GM18907 (cell line): ENCODE data around the gene SMIM41.

ENCODE experiments used
- ATAC-seq: cut with Tn5 transposase; IDR thresholded peaks from one replicate; pipeline ENCODE4 v1.9.1; 2021; ENCODE audit warnings: mild to moderate bottlenecking, moderate library complexity; ENCODE audit not compliant: unreplicated experiment

The SMIM41 gene

GRCh38 chr12:52050116-52050757, 29.3 kb upstream of the SMIM41 start:
- ATAC-seq, result peak; percentile 22

- peak; percentile 78 for ATAC-seq
Observed at GRCh38 chr12:52050758-52051541, 28.6 kb upstream of the SMIM41 start, which contains the start of gene NR4A1. TSS of gene NR4A1 (plus strand) at chr12:52051442. CDS start at chr12:52054329, 2,887 bp downstream.

- no peak for ATAC-seq
Observed at GRCh38 chr12:52052468-52053186, 26.9 kb upstream of the SMIM41 start.

GRCh38 chr12:52053536-52054209, 25.8 kb upstream of the SMIM41 start:
- no peak for ATAC-seq

GRCh38 chr12:52054231-52054832, 25.2 kb upstream of the SMIM41 start:
- no peak for ATAC-seq

GRCh38 chr12:52054833-52055730, 24.4 kb upstream of the SMIM41 start:
- no peak for ATAC-seq

GRCh38 chr12:52055731-52056711, 23.5 kb upstream of the SMIM41 start:
- no peak for ATAC-seq

- no peak for ATAC-seq
Observed at GRCh38 chr12:52056801-52057637, 22.5 kb upstream of the SMIM41 start.

GRCh38 chr12:52057638-52058576, 21.6 kb upstream of the SMIM41 start:
- ATAC-seq, result no peak

GRCh38 chr12:52058631-52059361, 20.7 kb upstream of the SMIM41 start:
- ATAC-seq, result no peak

GRCh38 chr12:52059582-52060497, 19.7 kb upstream of the SMIM41 start:
- no peak for ATAC-seq

- no peak for ATAC-seq
Observed at GRCh38 chr12:52060498-52061177, 18.9 kb upstream of the SMIM41 start.

GRCh38 chr12:52061470-52062166, 17.9 kb upstream of the SMIM41 start:
- ATAC-seq, result no peak
